Ishikawa (cell line): ENCODE results near the gene CCDC38.

Source experiments
- CEBPB ChIP-seq: IDR thresholded peaks from 2 replicates; pipeline ENCODE4 v1.6.1; 2012
- CREB1 ChIP-seq: IDR thresholded peaks from 2 replicates; pipeline ENCODE4 v1.6.1; 2012; ENCODE audit warnings: low read depth
- EGR1 ChIP-seq: IDR thresholded peaks from 2 replicates; pipeline ENCODE4 v1.6.1; 2012
- EP300 ChIP-seq: IDR thresholded peaks from 2 replicates; pipeline ENCODE4 v1.6.1; 2012; ENCODE audit warnings: borderline replicate concordance
- FOXM1 ChIP-seq: IDR thresholded peaks from 2 replicates; pipeline ENCODE4 v1.6.1; 2012; ENCODE audit warnings: low read depth, borderline replicate concordance
- NFIC ChIP-seq: IDR thresholded peaks from 2 replicates; pipeline ENCODE4 v1.6.1; 2012
- RAD21 ChIP-seq: IDR thresholded peaks from 2 replicates; pipeline ENCODE4 v1.6.1; 2012; ENCODE audit warnings: low read depth
- TAF1 ChIP-seq: IDR thresholded peaks from 2 replicates; pipeline ENCODE4 v1.6.1; 2012; ENCODE audit warnings: low read depth, mild to moderate bottlenecking
- TCF12 ChIP-seq: IDR thresholded peaks from 2 replicates; pipeline ENCODE4 v1.6.1; 2012; ENCODE audit warnings: low read depth
- TEAD4 ChIP-seq: IDR thresholded peaks from 2 replicates; pipeline ENCODE4 v1.6.1; 2012
- YY1 ChIP-seq: IDR thresholded peaks from 2 replicates; pipeline ENCODE4 v1.6.1; 2012; ENCODE audit warnings: low read depth
- ZBTB7A ChIP-seq: IDR thresholded peaks from 2 replicates; pipeline ENCODE4 v1.6.1; 2012; ENCODE audit warnings: low read depth
- TF ChIP-seq, protein P1 (sequence below): IDR thresholded peaks from 2 replicates; pipeline ENCODE4 v1.6.1; 2012; ENCODE audit warnings: low read depth, mild to moderate bottlenecking
- TF ChIP-seq, protein P2 (sequence below): IDR thresholded peaks from 2 replicates; pipeline ENCODE4 v1.6.1; 2012

Gene CCDC38

DNA sequence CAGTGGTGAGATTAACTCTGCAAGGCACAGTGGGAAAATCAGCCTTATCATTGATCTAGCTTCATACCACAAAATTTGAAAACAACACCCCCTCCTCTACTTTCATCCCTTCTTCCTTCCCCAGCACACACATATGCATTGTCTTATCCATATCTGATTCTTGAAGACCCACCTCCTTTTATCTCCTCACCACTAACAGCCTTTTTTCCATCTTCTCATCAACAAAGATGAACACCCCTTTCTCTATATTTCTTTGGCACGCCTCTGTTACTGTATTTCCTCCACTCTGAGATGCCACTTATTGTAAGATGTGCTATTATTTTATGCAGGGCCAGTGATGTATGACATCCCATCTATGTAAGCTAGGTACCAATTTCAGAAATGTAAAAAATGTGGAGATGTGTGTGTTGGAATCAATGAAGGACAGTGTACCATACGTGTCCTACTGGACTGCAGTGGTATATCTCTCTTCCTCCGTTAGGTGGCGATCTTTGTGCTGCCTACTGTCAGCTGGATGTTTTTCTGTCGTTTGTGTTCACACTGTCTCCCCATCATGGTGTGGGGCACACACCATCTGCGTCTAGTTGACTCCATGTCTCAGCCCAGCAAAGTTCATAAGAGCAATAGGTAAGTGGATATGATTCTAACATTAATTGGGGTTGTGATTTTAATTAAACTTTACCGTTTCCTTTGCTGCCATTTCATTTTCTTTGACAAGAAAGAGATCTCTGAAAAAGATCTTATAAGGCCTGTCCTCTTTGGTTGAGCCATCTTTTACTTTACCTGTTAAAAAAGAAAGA, 24.0 kb downstream of the CCDC38 start:
- TF ChIP-seq TCF12 (no peak), RAD21 (peak; percentile 87)

DNA sequence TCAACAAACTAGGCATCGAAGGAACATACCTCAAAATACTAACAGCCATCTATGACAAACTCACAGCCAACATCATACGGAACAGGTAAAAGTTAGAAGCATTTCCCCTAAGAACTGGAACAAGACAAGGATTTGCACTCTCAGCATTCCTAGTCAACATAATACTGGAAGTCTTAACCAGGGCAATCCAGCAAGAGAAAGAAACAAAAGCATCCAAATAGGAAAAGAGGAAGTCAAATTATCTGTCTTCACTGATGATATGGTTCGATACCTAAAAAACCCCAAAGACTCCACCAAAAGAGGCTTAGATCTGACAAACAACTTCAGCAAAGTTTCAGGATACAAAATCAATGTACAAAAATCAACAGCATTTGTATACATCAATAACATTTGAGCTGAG, 32.5 kb downstream of the CCDC38 start:
- TF ChIP-seq EP300, result no peak
- no peak for TF ChIP-seq EGR1
- TF ChIP-seq FOXM1, result no peak
- no peak for TF ChIP-seq CEBPB
- no peak for TF ChIP-seq TAF1
- TF ChIP-seq, protein P1, sequence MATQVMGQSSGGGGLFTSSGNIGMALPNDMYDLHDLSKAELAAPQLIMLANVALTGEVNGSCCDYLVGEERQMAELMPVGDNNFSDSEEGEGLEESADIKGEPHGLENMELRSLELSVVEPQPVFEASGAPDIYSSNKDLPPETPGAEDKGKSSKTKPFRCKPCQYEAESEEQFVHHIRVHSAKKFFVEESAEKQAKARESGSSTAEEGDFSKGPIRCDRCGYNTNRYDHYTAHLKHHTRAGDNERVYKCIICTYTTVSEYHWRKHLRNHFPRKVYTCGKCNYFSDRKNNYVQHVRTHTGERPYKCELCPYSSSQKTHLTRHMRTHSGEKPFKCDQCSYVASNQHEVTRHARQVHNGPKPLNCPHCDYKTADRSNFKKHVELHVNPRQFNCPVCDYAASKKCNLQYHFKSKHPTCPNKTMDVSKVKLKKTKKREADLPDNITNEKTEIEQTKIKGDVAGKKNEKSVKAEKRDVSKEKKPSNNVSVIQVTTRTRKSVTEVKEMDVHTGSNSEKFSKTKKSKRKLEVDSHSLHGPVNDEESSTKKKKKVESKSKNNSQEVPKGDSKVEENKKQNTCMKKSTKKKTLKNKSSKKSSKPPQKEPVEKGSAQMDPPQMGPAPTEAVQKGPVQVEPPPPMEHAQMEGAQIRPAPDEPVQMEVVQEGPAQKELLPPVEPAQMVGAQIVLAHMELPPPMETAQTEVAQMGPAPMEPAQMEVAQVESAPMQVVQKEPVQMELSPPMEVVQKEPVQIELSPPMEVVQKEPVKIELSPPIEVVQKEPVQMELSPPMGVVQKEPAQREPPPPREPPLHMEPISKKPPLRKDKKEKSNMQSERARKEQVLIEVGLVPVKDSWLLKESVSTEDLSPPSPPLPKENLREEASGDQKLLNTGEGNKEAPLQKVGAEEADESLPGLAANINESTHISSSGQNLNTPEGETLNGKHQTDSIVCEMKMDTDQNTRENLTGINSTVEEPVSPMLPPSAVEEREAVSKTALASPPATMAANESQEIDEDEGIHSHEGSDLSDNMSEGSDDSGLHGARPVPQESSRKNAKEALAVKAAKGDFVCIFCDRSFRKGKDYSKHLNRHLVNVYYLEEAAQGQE, result no peak
- TF ChIP-seq TEAD4, result no peak
- TF ChIP-seq NFIC, result no peak
- TF ChIP-seq YY1, result no peak

DNA sequence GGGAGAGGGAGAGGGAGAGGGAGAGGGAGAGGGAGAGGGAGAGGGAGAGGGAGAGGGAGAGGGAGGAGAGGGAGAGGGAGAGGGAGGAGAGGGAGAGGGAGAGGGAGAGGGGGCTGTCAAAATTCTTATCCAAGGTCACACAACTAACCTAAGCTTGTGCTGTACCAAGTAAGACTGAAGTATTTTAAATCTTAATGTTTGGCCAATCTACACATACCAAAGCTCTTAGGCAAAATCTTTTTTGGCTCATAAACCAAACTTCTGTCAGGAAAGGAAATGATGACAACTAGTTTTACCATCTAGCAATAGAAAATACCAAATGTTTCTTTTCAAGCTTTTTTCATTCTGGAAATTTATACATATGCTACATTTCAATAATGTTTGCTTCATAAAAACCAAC, 33.8 kb downstream of the CCDC38 start:
- no peak for TF ChIP-seq TEAD4
- TF ChIP-seq, protein P2, sequence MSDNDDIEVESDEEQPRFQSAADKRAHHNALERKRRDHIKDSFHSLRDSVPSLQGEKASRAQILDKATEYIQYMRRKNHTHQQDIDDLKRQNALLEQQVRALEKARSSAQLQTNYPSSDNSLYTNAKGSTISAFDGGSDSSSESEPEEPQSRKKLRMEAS, result no peak
- no peak for TF ChIP-seq TCF12
- no peak for TF ChIP-seq RAD21

DNA sequence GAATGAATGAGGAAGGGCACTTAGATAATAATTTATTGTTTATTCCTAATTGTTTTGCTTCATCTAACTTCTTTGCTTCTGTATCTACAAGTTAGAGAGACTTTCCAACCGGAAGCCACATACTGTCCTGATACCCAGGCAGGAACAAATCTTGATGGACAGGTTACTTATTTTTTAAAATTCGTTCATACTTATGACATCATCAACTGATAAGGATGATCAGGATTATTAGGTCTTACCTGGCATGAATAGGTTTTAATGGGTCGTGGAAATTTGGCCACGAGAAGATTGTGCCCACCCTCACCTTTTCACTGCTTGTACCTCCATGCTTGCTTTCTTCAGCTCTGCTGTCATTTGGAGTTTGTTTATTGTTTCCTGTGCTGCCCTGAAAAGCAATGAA, 44.3 kb downstream of the CCDC38 start:
- TF ChIP-seq ZBTB7A, result no peak
- no peak for TF ChIP-seq TCF12
- TF ChIP-seq RAD21, result no peak
- TF ChIP-seq CEBPB, result no peak
- no peak for TF ChIP-seq FOXM1
- no peak for TF ChIP-seq TEAD4
- TF ChIP-seq CREB1, result no peak
- TF ChIP-seq, protein P1, result no peak

DNA sequence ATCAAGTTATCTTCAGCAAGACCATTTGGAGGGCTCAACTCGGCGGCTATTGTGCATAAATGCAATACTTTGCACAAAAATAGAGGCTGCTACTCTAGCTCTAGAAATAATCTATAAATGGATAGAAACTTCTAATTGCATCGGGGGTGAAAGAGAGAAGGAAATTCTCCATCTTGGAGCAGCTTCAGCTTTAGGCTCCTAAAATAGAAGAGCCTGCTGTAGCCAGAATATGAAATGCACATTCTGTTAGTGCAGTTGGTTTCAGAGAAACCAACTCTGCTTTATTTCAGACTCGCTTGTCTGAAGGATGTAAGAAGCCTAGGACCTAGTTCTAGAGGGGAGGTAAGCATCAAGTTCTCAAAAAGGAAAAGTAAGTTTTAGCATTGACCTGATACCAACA, 45.6 kb downstream of the CCDC38 start:
- TF ChIP-seq EP300, result no peak

DNA sequence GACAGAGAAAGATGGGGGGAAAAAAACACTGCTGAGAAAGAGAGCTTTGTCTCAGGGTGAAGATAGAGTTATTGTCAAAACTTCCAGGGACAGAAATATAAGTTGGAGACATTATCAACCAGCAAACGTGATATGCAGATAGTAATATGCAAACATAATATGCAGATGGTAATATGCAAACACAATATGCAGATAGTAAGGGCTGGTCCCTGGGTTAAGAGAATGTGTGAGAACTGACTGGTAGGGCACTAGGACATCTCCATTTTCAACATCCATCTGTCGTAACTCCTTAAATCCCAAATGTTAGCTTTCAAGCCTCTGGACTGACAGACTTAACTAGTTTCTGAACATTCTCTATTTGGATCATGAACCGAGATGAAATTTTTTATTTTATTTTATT, 51.5 kb downstream of the CCDC38 start:
- TF ChIP-seq ZBTB7A (no peak), RAD21 (no peak), CEBPB (no peak)

DNA sequence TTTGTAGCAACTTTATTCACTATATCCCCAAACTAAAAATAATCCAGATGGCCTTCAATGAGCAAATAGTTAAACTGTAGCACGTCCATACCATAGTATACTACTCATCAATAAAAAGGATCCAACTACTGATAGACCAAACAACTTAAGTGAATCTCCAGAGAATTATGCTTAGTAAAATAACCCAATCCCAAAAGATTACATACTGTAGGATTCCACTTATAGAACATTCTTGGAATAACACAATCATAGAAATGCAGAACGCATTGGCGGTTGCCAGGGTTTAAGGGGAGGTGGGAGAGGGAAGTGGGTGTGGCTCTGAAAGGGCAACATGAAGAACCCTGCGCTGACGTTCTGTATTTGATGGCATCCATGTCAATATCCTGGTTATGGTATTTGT, 55.1 kb downstream of the CCDC38 start:
- no peak for TF ChIP-seq FOXM1
- TF ChIP-seq, protein P1, result no peak
